Hepatocyte (in vitro differentiated cells): ENCODE measurements around the gene CDH1.

Source experiments
- CTCF ChIP-seq: fragments of 200-600 bp; sonication (generic); IDR thresholded peaks from 2 replicates; pipeline ENCODE4 v1.5.1; 2016; ENCODE audit warnings: antibody characterized with exemption, mild to moderate bottlenecking; ENCODE audit not compliant: poor library complexity
- EZH2 ChIP-seq: fragments of 200-600 bp; sonication (generic); IDR thresholded peaks from 2 replicates; pipeline ENCODE4 v1.6.1; 2016; ENCODE audit warnings: antibody characterized with exemption, mild to moderate bottlenecking, borderline replicate concordance
- EZH2phosphoT487 ChIP-seq: fragments of 200-600 bp; sonication (generic); IDR thresholded peaks from one replicate; pipeline ENCODE4 v1.6.1; 2018; ENCODE audit warnings: antibody characterized with exemption, mild to moderate bottlenecking, low read depth, moderate library complexity; ENCODE audit not compliant: unreplicated experiment, severe bottlenecking

- TF ChIP-seq CTCF (no peak), EZH2 (no peak), EZH2phosphoT487 (no peak)
These were observed 113.4 kb downstream of the CDH1 start for GRCh38 chr16:68850481-68850880.
